T-helper 1 cell (primary cell): ENCODE measurements around the gene ANK3.

ENCODE experiments used
- DNase-seq, 5 donors: peaks; one replicate each; pipeline ENCODE4 v3.0.0-alpha.2; 2012 to 2020

ANK3 gene

GRCh38 chr10:60413306-60414012 lies 23.8 kb upstream of the ANK3 start:
- DNase-seq: no peak

GRCh38 chr10:60410970-60411369 lies 21.3 kb upstream of the ANK3 start:
- DNase-seq: no peak

GRCh38 chr10:60409202-60409601 lies 19.5 kb upstream of the ANK3 start:
- DNase-seq: no peak

- no peak for DNase-seq
Observed at GRCh38 chr10:60406182-60406581, 16.5 kb upstream of the ANK3 start.

GRCh38 chr10:60405172-60405571 lies 15.5 kb upstream of the ANK3 start:
- DNase-seq: no peak

- DNase-seq: no peak
Observed at GRCh38 chr10:60403168-60403873, 13.6 kb upstream of the ANK3 start.

- no peak for DNase-seq
Observed at GRCh38 chr10:60400366-60400765, 10.7 kb upstream of the ANK3 start.

GRCh38 chr10:60399328-60399727 lies 9.7 kb upstream of the ANK3 start:
- no peak for DNase-seq

GRCh38 chr10:60397792-60398191 lies 8.1 kb upstream of the ANK3 start:
- DNase-seq: no peak

- DNase-seq: no peak
Observed at GRCh38 chr10:60396766-60397165, 7.1 kb upstream of the ANK3 start.

GRCh38 chr10:60395711-60396110 lies 6.0 kb upstream of the ANK3 start:
- no peak for DNase-seq

GRCh38 chr10:60394446-60394845 lies 4.8 kb upstream of the ANK3 start:
- DNase-seq: peak in 1 of 5 donors; percentile 66

GRCh38 chr10:60390224-60390626 lies 550 bp upstream of the ANK3 start:
- no peak for DNase-seq

GRCh38 chr10:60388709-60389301 lies 870 bp downstream of the ANK3 start:
- no peak for DNase-seq

- no peak for DNase-seq
Observed at GRCh38 chr10:60388116-60388625, 1.5 kb downstream of the ANK3 start.

- DNase-seq: no peak
Observed at GRCh38 chr10:60387531-60387930, 2.1 kb downstream of the ANK3 start.

- DNase-seq: no peak
Observed at GRCh38 chr10:60385399-60385738, 4.3 kb downstream of the ANK3 start.

GRCh38 chr10:60384708-60385398 lies 4.8 kb downstream of the ANK3 start:
- no peak for DNase-seq

- no peak for DNase-seq
Observed at GRCh38 chr10:60384011-60384410, 5.7 kb downstream of the ANK3 start.

- no peak for DNase-seq
Observed at GRCh38 chr10:60382946-60383681, 6.6 kb downstream of the ANK3 start.

- DNase-seq: no peak
Observed at GRCh38 chr10:60380781-60381180, 8.9 kb downstream of the ANK3 start.

GRCh38 chr10:60377955-60378354 lies 11.7 kb downstream of the ANK3 start:
- no peak for DNase-seq

- no peak for DNase-seq
Observed at GRCh38 chr10:60377042-60377352, 12.7 kb downstream of the ANK3 start.
